Right lobe of liver (tissue), 4 donors: ENCODE measurements around the gene ACOT7.

Experiments
- POLR2A ChIP-seq: fragments of 450-650 bp; IDR thresholded peaks from one replicate; pipeline ENCODE4 v1.6.1; 2017; ENCODE audit warnings: antibody characterized with exemption, mild to moderate bottlenecking
- TF ChIP-seq, protein P1 (sequence below), 4 donors: fragments of 200-600 bp in 3 of 4; fragments of 450-650 bp in 1 of 4; IDR thresholded peaks; one replicate each; pipeline versions ENCODE4 v1.5.1 to v1.8.0; 2016 to 2022; ENCODE audit warnings: antibody characterized with exemption in 4 of 4, mild to moderate bottlenecking in 2 of 4
- donor health status: DM: no; HTN: no; CAD: no.
- donor health status: DM: no; HTN: no; CAD: no.
- donor health status: DM: no; HTN: yes; CAD: no.

DNA sequence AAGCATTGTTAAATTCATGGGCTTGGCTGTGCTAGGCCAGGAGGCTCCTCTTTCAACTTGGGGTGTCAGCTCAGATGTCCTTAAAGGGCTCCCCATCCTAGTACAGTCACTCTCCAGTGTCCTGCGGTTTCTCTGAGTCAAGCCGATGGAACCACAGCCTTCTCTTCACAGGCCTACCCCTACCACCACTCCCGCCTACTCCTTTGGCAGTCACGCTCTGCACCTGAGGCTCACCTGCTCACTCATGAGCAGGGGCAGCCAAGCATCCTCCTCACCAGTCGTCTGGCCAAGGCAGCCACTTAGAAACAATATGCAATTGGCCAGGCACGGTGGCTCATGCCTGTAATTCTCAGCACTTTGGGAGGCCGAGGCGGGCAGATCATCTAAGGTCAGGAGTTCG is 3.6 kb downstream of the ACOT7 start:
- TF ChIP-seq, protein P1, sequence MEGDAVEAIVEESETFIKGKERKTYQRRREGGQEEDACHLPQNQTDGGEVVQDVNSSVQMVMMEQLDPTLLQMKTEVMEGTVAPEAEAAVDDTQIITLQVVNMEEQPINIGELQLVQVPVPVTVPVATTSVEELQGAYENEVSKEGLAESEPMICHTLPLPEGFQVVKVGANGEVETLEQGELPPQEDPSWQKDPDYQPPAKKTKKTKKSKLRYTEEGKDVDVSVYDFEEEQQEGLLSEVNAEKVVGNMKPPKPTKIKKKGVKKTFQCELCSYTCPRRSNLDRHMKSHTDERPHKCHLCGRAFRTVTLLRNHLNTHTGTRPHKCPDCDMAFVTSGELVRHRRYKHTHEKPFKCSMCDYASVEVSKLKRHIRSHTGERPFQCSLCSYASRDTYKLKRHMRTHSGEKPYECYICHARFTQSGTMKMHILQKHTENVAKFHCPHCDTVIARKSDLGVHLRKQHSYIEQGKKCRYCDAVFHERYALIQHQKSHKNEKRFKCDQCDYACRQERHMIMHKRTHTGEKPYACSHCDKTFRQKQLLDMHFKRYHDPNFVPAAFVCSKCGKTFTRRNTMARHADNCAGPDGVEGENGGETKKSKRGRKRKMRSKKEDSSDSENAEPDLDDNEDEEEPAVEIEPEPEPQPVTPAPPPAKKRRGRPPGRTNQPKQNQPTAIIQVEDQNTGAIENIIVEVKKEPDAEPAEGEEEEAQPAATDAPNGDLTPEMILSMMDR (IDR thresholded peaks at IDR 0.05), result no peak
- TF ChIP-seq POLR2A, result no peak
